ENCODE measurements around the gene KIAA0319L. TPM values are rescaled to one million over a fixed set of nuclear protein-coding genes. Genes with fewer than 3 reads are reported as not detected.

The KIAA0319L gene
- total RNA-seq, 2 donors from 2014 or later = 53.2 to 66.0 TPM

- no peak for DNase-seq
- intact Hi-C loops (cut with DNase I) = no loop called here
Observed at GRCh38 chr1:35594005-35594760, 37.0 kb upstream of the KIAA0319L start.

GRCh38 chr1:35592991-35593769, 36.0 kb upstream of the KIAA0319L start:
- Histone ChIP-seq H3K4me3 (no peak overlapping the region), H3K27ac (no peak overlapping the region), H3K36me3 (no peaks in the 10 kb centered on the region), H3K27me3 (no peaks in the 10 kb centered on the region), H3K9ac (ENCODE audit: low read depth in 2 of 2, low read length in 2 of 2) (no peak overlapping the region), H3K9me3 (no peaks in the 10 kb centered on the region), H3K4me1 (no peaks in the 10 kb centered on the region)
- TF ChIP-seq CTCF (IDR thresholded peaks at IDR 0.05) = no peak
- intact Hi-C loops (cut with DNase I) = no loop called here
- DNase-seq = no peak

More at GRCh38 chr1:35594005-35594760, 37.0 kb upstream of the KIAA0319L start:
- Histone ChIP-seq H3K27me3 (no peaks in the 10 kb centered on the region), H3K27ac (no peak overlapping the region), H3K9ac (ENCODE audit: low read depth in 2 of 2, low read length in 2 of 2) (no peak overlapping the region), H3K4me1 (no peaks in the 10 kb centered on the region), H3K4me3 (no peak overlapping the region), H3K9me3 (no peaks in the 10 kb centered on the region), H3K36me3 (no peaks in the 10 kb centered on the region)
- no peak for TF ChIP-seq CTCF (IDR thresholded peaks at IDR 0.05)

- no peak for DNase-seq
- TF ChIP-seq CTCF (IDR thresholded peaks at IDR 0.05) = no peak
- intact Hi-C loops (cut with DNase I) = no loop called here
- Histone ChIP-seq H3K36me3 (no peaks in the 10 kb centered on the region), H3K27me3 (no peaks in the 10 kb centered on the region), H3K9ac (ENCODE audit: low read depth in 2 of 2, low read length in 2 of 2) (no peak overlapping the region), H3K4me3 (no peak overlapping the region), H3K4me1 (no peaks in the 10 kb centered on the region), H3K9me3 (no peaks in the 10 kb centered on the region), H3K27ac (no peak overlapping the region)
Observed at GRCh38 chr1:35591211-35591610, 34.0 kb upstream of the KIAA0319L start.

- no peak overlapping the region for H3K27ac ChIP-seq
- no peak for TF ChIP-seq CTCF (IDR thresholded peaks at IDR 0.05)
- H3K4me1 ChIP-seq = no peaks in the 10 kb centered on the region
- DNase-seq = no peak
- H3K27me3 ChIP-seq = no peaks in the 10 kb centered on the region
- H3K9me3 ChIP-seq = no peaks in the 10 kb centered on the region
- H3K9ac ChIP-seq (ENCODE audit: low read depth in 2 of 2, low read length in 2 of 2) = no peak overlapping the region
- intact Hi-C loops (cut with DNase I) = no loop called here
- no peak overlapping the region for H3K4me3 ChIP-seq
- H3K36me3 ChIP-seq = no peaks in the 10 kb centered on the region
Observed at GRCh38 chr1:35590476-35591040, 33.4 kb upstream of the KIAA0319L start.

GRCh38 chr1:35589516-35590427, 32.6 kb upstream of the KIAA0319L start:
- TF ChIP-seq CTCF (IDR thresholded peaks at IDR 0.05) = no peak
- Histone ChIP-seq H3K4me3 (no peak overlapping the region), H3K4me1 (no peaks in the 10 kb centered on the region), H3K27me3 (no peaks in the 10 kb centered on the region), H3K9ac (ENCODE audit: low read depth in 2 of 2, low read length in 2 of 2) (no peak overlapping the region), H3K9me3 (no peaks in the 10 kb centered on the region), H3K36me3 (no peaks in the 10 kb centered on the region), H3K27ac (no peak overlapping the region)
- DNase-seq = no peak
- intact Hi-C loops (cut with DNase I) = no loop called here

All from colonic mucosa (tissue), 4 donors.